H1 (cell line): ENCODE results near the gene LRRC4C. TPM values are rescaled to one million over a fixed set of nuclear protein-coding genes. Genes with fewer than 3 reads are reported as not detected.

Experiments used
- CTCF ChIA-PET: fragments of 300-600 bp; sonication (Branson Sonifier 250); formaldehyde crosslinking; loops from one replicate; lab custom pipeline; 2021; ENCODE audit not compliant: partially characterized antibody; lab: Charles Lee
- POLR2A ChIA-PET: fragments of 300-600 bp; sonication (Branson Sonifier 250); formaldehyde crosslinking; loops from one replicate; lab custom pipeline; 2021; ENCODE audit warnings: inconsistent platforms; ENCODE audit not compliant: partially characterized antibody; lab: Charles Lee
- DNase-seq, 2 experiments: peaks; one replicate each; pipeline versions ENCODE4 v3.0.0 to v3.0.0-alpha.2; 2010 to 2022; ENCODE audit warnings: low spot score in 2 of 2, low read depth in 1 of 2, mixed read lengths in 1 of 2
- FAIRE-seq: peaks from 2 replicates; lab custom pipeline; 2011; peaks lifted over from hg19 to GRCh38; lab: Jason Lieb, UNC
- H2AFZ ChIP-seq: 2 replicates; pipeline ENCODE4 v1.8.1; 2012; ENCODE audit warnings: low read length, inconsistent platforms
- H2AK5ac ChIP-seq: 2 replicates; pipeline ENCODE4 v1.6.1; 2013; ENCODE audit warnings: low read depth, low read length
- H2BK120ac ChIP-seq: replicated peaks from 2 replicates; pipeline ENCODE3; 2013; ENCODE audit warnings: low read depth, low read length, inconsistent platforms
- H2BK12ac ChIP-seq: 2 replicates; pipeline ENCODE4 v1.6.1; 2013; ENCODE audit warnings: low read depth, low read length
- H2BK15ac ChIP-seq: 2 replicates; pipeline ENCODE4 v1.6.1; 2013; ENCODE audit warnings: low read length
- H2BK20ac ChIP-seq: 2 replicates; pipeline ENCODE4 v1.6.1; 2013; ENCODE audit warnings: low read length
- H2BK5ac ChIP-seq: 2 replicates; pipeline ENCODE4 v1.6.1; 2013; ENCODE audit warnings: low read depth, low read length
- H3K14ac ChIP-seq: 2 replicates; pipeline ENCODE4 v1.6.1; 2013; ENCODE audit warnings: inconsistent platforms; ENCODE audit not compliant: insufficient read length
- H3K18ac ChIP-seq: 2 replicates; pipeline ENCODE4 v1.6.1; 2013; ENCODE audit warnings: low read length; ENCODE audit errors: extremely low read depth
- H3K23ac ChIP-seq: 2 replicates; pipeline ENCODE4 v1.6.1; 2013; ENCODE audit warnings: inconsistent platforms; ENCODE audit not compliant: insufficient read length
- H3K23me2 ChIP-seq: 2 replicates; pipeline ENCODE4 v1.6.1; 2013; ENCODE audit warnings: low read depth, low read length
- H3K27ac ChIP-seq: 2 replicates; pipeline ENCODE4 v1.6.1; 2011; ENCODE audit warnings: low read depth, low read length, inconsistent platforms
- H3K27me3 ChIP-seq, 4 experiments: replicated peaks in 1 of 4; 1 replicate in 1 of 4; 2 replicates in 3 of 4; pipeline versions ENCODE4 v1.6.1 to v1.8.1; 2011 to 2013; ENCODE audit warnings: low read length in 3 of 4, mild to moderate bottlenecking in 3 of 4, inconsistent platforms in 2 of 4, mixed read lengths in 2 of 4, moderate library complexity in 1 of 4; ENCODE audit not compliant: control insufficient read depth in 3 of 4, insufficient read depth in 3 of 4; ENCODE audit errors: extremely low read depth in 1 of 4
- H3K36me3 ChIP-seq, 4 experiments: 2 replicates each; pipeline versions ENCODE4 v1.6.1 to v1.8.1; 2011 to 2013; ENCODE audit warnings: mild to moderate bottlenecking in 4 of 4, low read length in 3 of 4, moderate library complexity in 2 of 4, control low read depth in 1 of 4, inconsistent platforms in 1 of 4; ENCODE audit not compliant: insufficient read depth in 4 of 4, control insufficient read depth in 2 of 4
- H3K4ac ChIP-seq: replicated peaks from 2 replicates; pipeline ENCODE3; 2013; ENCODE audit warnings: low read length, low read depth, mixed read lengths, inconsistent platforms; ENCODE audit not compliant: insufficient read length
- H3K4me1 ChIP-seq, 4 experiments: replicated peaks in 1 of 4; 1 replicate in 1 of 4; 2 replicates in 3 of 4; pipeline versions ENCODE4 v1.6.1 to v1.8.1; 2011 to 2013; ENCODE audit warnings: low read length in 3 of 4, inconsistent platforms in 2 of 4, mixed read lengths in 1 of 4; ENCODE audit not compliant: insufficient read depth in 4 of 4, control insufficient read depth in 3 of 4
- H3K4me2 ChIP-seq, 2 experiments: 2 replicates each; pipeline versions ENCODE4 v1.6.1 to v1.8.1; 2011 to 2013; ENCODE audit warnings: low read depth in 2 of 2, low read length in 2 of 2, control low read depth in 1 of 2, inconsistent platforms in 1 of 2, mild to moderate bottlenecking in 1 of 2; ENCODE audit not compliant: insufficient read depth in 1 of 2
- H3K4me3 ChIP-seq, 4 experiments: fragments of 200-600, 300-600 bp in 1 of 4; sonication (generic), shearing (Covaris generic), sonication (Bioruptor Twin) in 1 of 4; 2 replicates each; pipeline versions ENCODE4 v1.5.1 to v1.8.1; 2011 to 2016; ENCODE audit warnings: low read length in 4 of 4, low read depth in 3 of 4, control low read depth in 2 of 4, inconsistent platforms in 2 of 4, mild to moderate bottlenecking in 2 of 4, mixed read lengths in 1 of 4, moderate library complexity in 1 of 4; ENCODE audit not compliant: insufficient read depth in 2 of 4; ENCODE audit errors: extremely low read depth in 1 of 4
- H3K56ac ChIP-seq: replicated peaks from 2 replicates; pipeline ENCODE3; 2013; ENCODE audit warnings: low read depth, mild to moderate bottlenecking, mixed read lengths, low read length, inconsistent platforms; ENCODE audit not compliant: insufficient read length
- H3K79me1 ChIP-seq: 2 replicates; pipeline ENCODE4 v1.6.1; 2013; ENCODE audit warnings: low read depth, low read length, control low read depth
- H3K79me2 ChIP-seq, 2 experiments: 2 replicates each; pipeline versions ENCODE4 v1.6.1 to v1.8.1; 2012 to 2013; ENCODE audit warnings: low read length in 2 of 2, mild to moderate bottlenecking in 2 of 2, inconsistent platforms in 1 of 2; ENCODE audit not compliant: insufficient read depth in 2 of 2, control insufficient read depth in 1 of 2
- H3K9ac ChIP-seq, 4 experiments: replicated peaks in 1 of 4; 1 replicate in 1 of 4; 2 replicates in 3 of 4; pipeline versions ENCODE4 v1.6.1 to v1.8.1; 2011 to 2013; ENCODE audit warnings: low read depth in 3 of 4, low read length in 3 of 4, control low read depth in 2 of 4, mild to moderate bottlenecking in 2 of 4, moderate library complexity in 2 of 4, inconsistent platforms in 1 of 4; ENCODE audit errors: extremely low read depth in 1 of 4
- H3K9me3 ChIP-seq, 2 experiments: 2 replicates each; pipeline versions ENCODE4 v1.6.1 to v1.8.1; 2012 to 2013; ENCODE audit warnings: mild to moderate bottlenecking in 2 of 2, moderate library complexity in 2 of 2, control low read depth in 1 of 2, inconsistent platforms in 1 of 2, low read depth in 1 of 2, low read length in 1 of 2, mixed read lengths in 1 of 2; ENCODE audit not compliant: insufficient read depth in 2 of 2
- H4K20me1 ChIP-seq, 2 experiments: replicated peaks in 1 of 2; 2 replicates each; pipeline versions ENCODE3 to v1.8.1; 2011 to 2013; ENCODE audit warnings: inconsistent platforms in 2 of 2, low read length in 2 of 2, mild to moderate bottlenecking in 1 of 2; ENCODE audit not compliant: insufficient read depth in 2 of 2, control insufficient read depth in 1 of 2
- H4K5ac ChIP-seq: 2 replicates; pipeline ENCODE4 v1.6.1; 2013; ENCODE audit warnings: low read length, low read depth, mixed read lengths, inconsistent platforms; ENCODE audit not compliant: insufficient read length
- H4K8ac ChIP-seq: 2 replicates; pipeline ENCODE4 v1.8.0; 2013; ENCODE audit warnings: mild to moderate bottlenecking, moderate library complexity, low read length, inconsistent platforms; ENCODE audit not compliant: insufficient read depth; ENCODE audit errors: extremely low read depth
- H4K91ac ChIP-seq: replicated peaks from 2 replicates; pipeline ENCODE3; 2013; ENCODE audit warnings: low read length, mixed read lengths, inconsistent platforms; ENCODE audit not compliant: insufficient read length
- CTCF ChIP-seq, 3 experiments: IDR thresholded peaks; 1 replicate in 2 of 3; 2 replicates in 1 of 3; pipeline versions ENCODE4 v1.5.1 to v1.6.1; 2011; ENCODE audit warnings: low read length in 3 of 3, mild to moderate bottlenecking in 3 of 3, inconsistent platforms in 2 of 3, low read depth in 1 of 3, moderate library complexity in 1 of 3; ENCODE audit not compliant: insufficient read depth in 1 of 3; ENCODE audit errors: control extremely low read depth in 1 of 3
- RAD21 ChIP-seq, 2 experiments: IDR thresholded peaks in 1 of 2; conservative IDR thresholded peaks in 1 of 2; 2 replicates each; pipeline ENCODE4 v1.6.1; 2011; ENCODE audit warnings: low read depth in 2 of 2, low read length in 2 of 2, improper control_type of control experiment in 1 of 2, inconsistent platforms in 1 of 2, mild to moderate bottlenecking in 1 of 2, moderate library complexity in 1 of 2
- SP1 ChIP-seq: IDR thresholded peaks from 2 replicates; pipeline ENCODE4 v1.6.1; 2011; ENCODE audit warnings: low read depth, low read length
- WGBS, 2 experiments: shearing (Covaris generic) in 1 of 2; methylation state at CpG; one replicate each; pipeline versions ENCODE4 v1.1.6 to v1.1.7; 2013 to 2015; ENCODE audit warnings: low lambda C conversion rate in 2 of 2, mixed read lengths in 2 of 2, inconsistent platforms in 1 of 2, low coverage in 1 of 2, missing lambda C conversion rate in 1 of 2; ENCODE audit not compliant: insufficient replicate concordance in 2 of 2, insufficient coverage in 1 of 2, insufficient read length in 1 of 2; ENCODE audit errors: extremely low coverage in 1 of 2, missing lambda C conversion rate in 1 of 2; 5-methylcytosine and 5-hydroxymethylcytosine counted together
- polyA plus RNA-seq, 7 experiments: library from polyadenylated mRNA; depleted of rRNA in 3 of 7; stranded (reverse) in 5 of 7; unstranded in 2 of 7; fragments of >200 nt in 5 of 7; fragments of 200-250 nt in 2 of 7; gene quantifications; 1 replicate in 5 of 7; 2 replicates in 1 of 7; 4 replicates in 1 of 7; pipeline versions ENCODE4 v1.2.1 to v1.2.3, GENCODE V29; 2011 to 2013; ENCODE audit warnings: missing spikeins in 2 of 7, mixed read lengths in 2 of 7
- total RNA-seq: library from RNA; stranded (reverse); fragmentation: NEBNext Ultra II Directional; extraction: Animal tissue kit (Norgen Biotek cat#: 25700); gene quantifications from 2 replicates; pipeline ENCODE4 v1.2.1, GENCODE V29; 2021

LRRC4C gene
- total and polyA plus RNA-seq, 2 of the 8 experiments (the other 6 are each of a cell fraction or from before 2014, with no cell fraction given): 0.23 to 2.2 TPM

GRCh38 chr11:41289408-41289807 lies 170.0 kb downstream of the LRRC4C start:
- no peaks in the 10 kb centered on the region; the same call in 1 of the 2 replicates for H3K23me2 ChIP-seq
- no peak overlapping the region for H3K9ac ChIP-seq
- no peak overlapping the region for H2BK5ac ChIP-seq
- no peaks in the 10 kb centered on the region for H3K36me3 ChIP-seq
- H3K23ac ChIP-seq: no peak overlapping the region
- H4K91ac ChIP-seq: no peak overlapping the region
- no peak overlapping the region for H2BK120ac ChIP-seq
- no peak overlapping the region for H4K8ac ChIP-seq
- H2AK5ac ChIP-seq: no peak overlapping the region
- no peaks in the 10 kb centered on the region for H3K79me1 ChIP-seq
- H2AFZ ChIP-seq: 0 out of 2 replicates have a peak overlapping the region, but pooled peaks have one; percentile 41
- FAIRE-seq (no peak), DNase-seq (no peak)
- H4K20me1 ChIP-seq: no peaks in the 10 kb centered on the region
- H4K5ac ChIP-seq: no peak overlapping the region
- no peak overlapping the region for H2BK15ac ChIP-seq
- H3K4ac ChIP-seq: no peak overlapping the region
- H3K79me2 ChIP-seq: no peaks in the 10 kb centered on the region
- H2BK12ac ChIP-seq: no peak overlapping the region
- CTCF ChIA-PET: no interaction called here
- H3K27me3 ChIP-seq: no peaks in the 10 kb centered on the region
- H3K9me3 ChIP-seq: no peaks in the 10 kb centered on the region
- WGBS, 2 experiments: 97% methylated on average over 3 of the region's 3 CpGs; no CpG with 5 or more reads in 1 of the 2 experiments
- H3K18ac ChIP-seq: no peak overlapping the region
- TF ChIP-seq SP1: no peak
- TF ChIP-seq CTCF (IDR thresholded peaks at IDR 0.05; ENCODE audit: control extremely low read depth in 1 of 3, insufficient read depth in 1 of 3, low read depth in 1 of 3, low read length in 3 of 3): peak in 1 of 3 experiments; percentile 5; a peak in 1 of 4 replicates
- peak; percentile 22 to 33; a peak in 1 of 4 replicates for TF ChIP-seq RAD21 (IDR thresholded peaks at IDR 0.05 in 1 of 2, conservative IDR thresholded peaks at IDR 0.05 in 1 of 2; ENCODE audit: low read depth in 2 of 2, low read length in 2 of 2)
- no peak overlapping the region for H3K27ac ChIP-seq
- H3K4me1 ChIP-seq: no peaks in the 10 kb centered on the region
- H3K4me2 ChIP-seq: no peak overlapping the region
- H3K4me3 ChIP-seq: no peak overlapping the region
- H2BK20ac ChIP-seq: no peak overlapping the region
- POLR2A ChIA-PET: no interaction called here
- no peak overlapping the region for H3K14ac ChIP-seq
- H3K56ac ChIP-seq: no peak overlapping the region
